Fibroblast of skin of scalp (primary cell): Measurements from ENCODE around the gene HEATR9.

Source experiments
- DNase-seq: peaks from one replicate; pipeline ENCODE4 v3.0.0-alpha.2; 2013

HEATR9 gene

GRCh38 chr17:35807371-35808144 lies 61.1 kb downstream of the HEATR9 start:
- peak; percentile 81 for DNase-seq
